Left ventricle myocardium inferior (tissue), 1 donor: Measurements from ENCODE around the gene PITPNC1. TPM values are rescaled to one million over a fixed set of nuclear protein-coding genes. Genes with fewer than 3 reads are reported as not detected.
A peak's percentile ranks its signal among the peaks of the same experiment; 100 is the strongest.

Experiments
- DNase-seq: peaks from one replicate; pipeline ENCODE4 v3.0.0-alpha.2; 2020
- H3K27ac ChIP-seq: fragments of 200-600 bp; replicated peaks from 2 replicates; pipeline ENCODE4 v1.8.0; 2021
- H3K27me3 ChIP-seq: fragments of 200-600 bp; 2 replicates; pipeline ENCODE4 v1.8.0; 2021; ENCODE audit warnings: low read depth
- H3K36me3 ChIP-seq: fragments of 200-600 bp; 2 replicates; pipeline ENCODE4 v1.8.0; 2021
- H3K4me1 ChIP-seq: fragments of 200-600 bp; 2 replicates; pipeline ENCODE4 v1.8.0; 2021
- H3K4me3 ChIP-seq: fragments of 200-600 bp; 2 replicates; pipeline ENCODE4 v1.8.0; 2021; ENCODE audit warnings: mild to moderate bottlenecking, moderate library complexity
- H3K9me3 ChIP-seq: fragments of 200-600 bp; replicated peaks from 2 replicates; pipeline ENCODE4 v1.8.0; 2021
- CTCF ChIP-seq: fragments of 200-600 bp; IDR thresholded peaks from 2 replicates; pipeline ENCODE4 v1.8.0; 2021; ENCODE audit warnings: antibody characterized with exemption, mild to moderate bottlenecking, borderline replicate concordance
- intact Hi-C: fragments of 100-400 bp; cut with micrococcal nuclease; formaldehyde crosslinking; loops from one replicate; pipeline ENCODE4 v1.11.0; 2022
- total RNA-seq: library from RNA; stranded (reverse); fragmentation: NEBNext Ultra II Directional; extraction: Animal tissue kit (Norgen Biotek cat#: 25700); gene quantifications from one replicate; pipeline ENCODE4 v1.2.1, GENCODE V29; 2021
- donor health status: DM: no; HTN: yes; CAD: no; lungs with severe emphysema.

Gene PITPNC1
- total RNA-seq, 1 donor from 2014 or later: 8.1 TPM

- TF ChIP-seq CTCF: no peak
- Histone ChIP-seq H3K4me1 (peaks cover 55% of the 10 kb centered on the region), H3K4me3 (no peak overlapping the region), H3K27me3 (no peaks in the 10 kb centered on the region), H3K9me3 (no peaks in the 10 kb centered on the region), H3K27ac (no peak overlapping the region), H3K36me3 (no peaks in the 10 kb centered on the region)
- DNase-seq: no peak
- intact Hi-C loops: loop anchor here (5.0 kb wide), 1 partner anchor 312 kb away; no protein-coding TSS in a partner anchor
These were observed 2.0 kb upstream of the PITPNC1 start for GRCh38 chr17:67375054-67375427.

- Histone ChIP-seq H3K27me3 (no peaks in the 10 kb centered on the region), H3K4me1 (peaks cover 58% of the 10 kb centered on the region), H3K27ac (peak overlapping the region; percentile 96), H3K9me3 (no peaks in the 10 kb centered on the region), H3K4me3 (peak overlapping the region; percentile 80), H3K36me3 (no peaks in the 10 kb centered on the region)
- no peak for DNase-seq
- intact Hi-C loops: loop anchor here (5.0 kb wide), 1 partner anchor 312 kb away; no protein-coding TSS in a partner anchor
- TF ChIP-seq CTCF: no peak
These were observed 1.4 kb upstream of the PITPNC1 start for GRCh38 chr17:67375716-67376115.

GRCh38 chr17:67376415-67376736, 705 bp upstream of the PITPNC1 start:
- Histone ChIP-seq H3K9me3 (no peaks in the 10 kb centered on the region), H3K36me3 (no peaks in the 10 kb centered on the region), H3K27me3 (no peaks in the 10 kb centered on the region), H3K4me1 (peaks cover 58% of the 10 kb centered on the region), H3K4me3 (peak overlapping the region; percentile 80), H3K27ac (peak overlapping the region; percentile 96)
- intact Hi-C loops: loop anchor here (5.0 kb wide), 1 partner anchor 311 kb away; no protein-coding TSS in a partner anchor
- DNase-seq: no peak
- TF ChIP-seq CTCF: no peak

GRCh38 chr17:67377488-67378453, 690 bp downstream of the PITPNC1 start:
- peak overlapping the region; percentile 96 for H3K27ac ChIP-seq
- peak; percentile 60 for DNase-seq
- no peaks in the 10 kb centered on the region for H3K9me3 ChIP-seq
- intact Hi-C loops: loop anchor here (5.0 kb wide), 1 partner anchor 310 kb away; no protein-coding TSS in a partner anchor
- H3K27me3 ChIP-seq: no peaks in the 10 kb centered on the region
- H3K36me3 ChIP-seq: no peaks in the 10 kb centered on the region
- peaks cover 58% of the 10 kb centered on the region for H3K4me1 ChIP-seq
- peak; percentile 29 for TF ChIP-seq CTCF
- peak overlapping the region; percentile 80 for H3K4me3 ChIP-seq

- TF ChIP-seq CTCF: peak; percentile 84
- Histone ChIP-seq H3K36me3 (no peaks in the 10 kb centered on the region), H3K27me3 (no peaks in the 10 kb centered on the region), H3K4me3 (peak overlapping the region; percentile 80), H3K27ac (peak overlapping the region; percentile 96), H3K4me1 (peaks cover 60% of the 10 kb centered on the region), H3K9me3 (no peaks in the 10 kb centered on the region)
- DNase-seq: peak; percentile 80
- intact Hi-C loops: loop anchor here (5.0 kb wide), 1 partner anchor 309 kb away; no protein-coding TSS in a partner anchor
These were observed 1.6 kb downstream of the PITPNC1 start for GRCh38 chr17:67378454-67379250.
